ENCODE measurements around the gene FAM25A.

Gene FAM25A

DNA sequence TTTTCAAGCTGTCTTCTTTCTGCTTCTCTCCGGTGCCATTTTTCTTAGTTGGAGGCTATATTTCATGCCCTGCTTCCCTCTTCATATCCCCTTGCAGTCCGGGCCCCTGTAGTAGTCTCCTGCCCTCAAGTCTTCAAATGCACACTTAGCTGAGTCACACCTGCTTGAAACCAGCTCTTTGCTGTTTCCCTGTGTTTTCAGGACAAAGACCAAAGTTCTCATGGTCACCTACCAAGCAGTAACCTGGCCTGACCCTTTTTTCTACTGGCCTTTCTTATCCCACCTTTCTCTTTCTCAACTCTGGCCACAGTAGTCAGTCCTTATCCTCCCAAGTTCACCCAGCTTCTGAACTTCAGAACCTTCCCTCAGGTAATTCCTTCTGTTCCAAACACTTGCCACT, 46.1 kb downstream of the FAM25A start:
- TF ChIP-seq, protein P1, sequence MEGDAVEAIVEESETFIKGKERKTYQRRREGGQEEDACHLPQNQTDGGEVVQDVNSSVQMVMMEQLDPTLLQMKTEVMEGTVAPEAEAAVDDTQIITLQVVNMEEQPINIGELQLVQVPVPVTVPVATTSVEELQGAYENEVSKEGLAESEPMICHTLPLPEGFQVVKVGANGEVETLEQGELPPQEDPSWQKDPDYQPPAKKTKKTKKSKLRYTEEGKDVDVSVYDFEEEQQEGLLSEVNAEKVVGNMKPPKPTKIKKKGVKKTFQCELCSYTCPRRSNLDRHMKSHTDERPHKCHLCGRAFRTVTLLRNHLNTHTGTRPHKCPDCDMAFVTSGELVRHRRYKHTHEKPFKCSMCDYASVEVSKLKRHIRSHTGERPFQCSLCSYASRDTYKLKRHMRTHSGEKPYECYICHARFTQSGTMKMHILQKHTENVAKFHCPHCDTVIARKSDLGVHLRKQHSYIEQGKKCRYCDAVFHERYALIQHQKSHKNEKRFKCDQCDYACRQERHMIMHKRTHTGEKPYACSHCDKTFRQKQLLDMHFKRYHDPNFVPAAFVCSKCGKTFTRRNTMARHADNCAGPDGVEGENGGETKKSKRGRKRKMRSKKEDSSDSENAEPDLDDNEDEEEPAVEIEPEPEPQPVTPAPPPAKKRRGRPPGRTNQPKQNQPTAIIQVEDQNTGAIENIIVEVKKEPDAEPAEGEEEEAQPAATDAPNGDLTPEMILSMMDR (conservative IDR thresholded peaks at IDR 0.05; ENCODE audit: low read length): no peak
- no peak overlapping the region for H3K4me3 ChIP-seq (ENCODE audit: low read length)
- no peak for DNase-seq (ENCODE audit: low read depth)

DNA sequence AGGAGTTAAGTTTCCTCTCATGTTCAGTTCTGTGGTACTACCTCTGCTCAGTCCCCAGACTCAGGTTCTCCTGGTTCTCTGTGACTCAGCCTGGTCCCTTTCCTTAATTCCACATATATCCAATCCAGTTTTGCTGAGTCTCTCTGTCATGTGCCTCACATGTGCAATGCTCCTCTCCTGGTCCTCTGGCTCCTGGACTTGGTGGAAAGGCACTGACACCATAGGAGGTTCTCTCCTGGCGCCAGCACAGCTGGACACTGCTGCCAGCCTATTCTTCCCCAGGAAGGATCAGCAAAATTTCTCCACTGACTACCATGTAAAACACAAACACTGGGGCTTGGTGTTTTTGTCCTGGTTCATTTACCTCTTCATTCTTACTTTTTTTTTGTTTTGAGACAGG, 46.8 kb downstream of the FAM25A start:
- DNase-seq (ENCODE audit: low read depth): no peak
- H3K4me3 ChIP-seq (ENCODE audit: low read length): no peak overlapping the region
- TF ChIP-seq, protein P1 (conservative IDR thresholded peaks at IDR 0.05; ENCODE audit: low read length): no peak

DNA sequence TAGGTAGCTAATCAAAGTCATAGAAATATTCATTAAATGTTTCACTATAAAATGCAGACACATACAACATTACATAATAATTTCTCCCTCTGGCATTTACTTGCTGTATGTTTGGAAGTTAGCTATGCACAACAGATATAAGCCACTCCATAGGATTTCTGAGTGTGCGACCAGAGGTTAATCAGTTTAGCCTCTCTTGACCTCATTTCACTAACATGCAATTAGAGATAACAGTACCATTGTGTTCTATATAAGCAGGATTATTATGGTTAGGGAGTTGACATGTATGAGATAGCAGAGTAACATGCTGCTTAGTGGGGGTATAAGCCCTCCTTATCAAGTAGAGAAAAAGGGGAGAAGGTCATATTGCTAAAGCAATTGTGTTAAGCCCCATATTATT, 48.2 kb downstream of the FAM25A start:
- no peak for DNase-seq (ENCODE audit: low read depth)
- TF ChIP-seq, protein P1 (conservative IDR thresholded peaks at IDR 0.05; ENCODE audit: low read length): no peak
- H3K4me3 ChIP-seq (ENCODE audit: low read length): no peak overlapping the region

DNA sequence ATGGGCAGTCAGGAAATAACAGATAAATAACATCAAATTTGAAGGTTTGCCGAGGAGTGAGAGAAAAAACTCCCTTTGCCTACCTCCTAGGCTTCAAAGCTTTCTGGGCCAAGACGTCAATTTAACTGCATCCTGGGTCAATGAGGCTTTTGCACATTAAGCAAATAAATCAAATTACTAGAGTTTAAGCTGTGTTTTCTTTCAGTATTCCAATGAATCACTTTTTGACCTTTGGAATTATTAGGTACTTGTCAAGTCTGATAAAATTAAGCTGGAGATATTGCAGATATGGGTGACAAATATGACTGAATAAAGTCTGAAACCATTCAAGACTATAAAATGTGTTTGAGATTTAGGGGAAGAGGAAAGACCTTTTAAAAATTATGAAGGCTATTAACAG, 52.4 kb downstream of the FAM25A start:
- H3K4me3 ChIP-seq (ENCODE audit: low read length): no peak overlapping the region
- no peak for DNase-seq (ENCODE audit: low read depth)
- TF ChIP-seq, protein P1 (conservative IDR thresholded peaks at IDR 0.05; ENCODE audit: low read length): no peak

Measured in AG10803 (cell line).